GM20000 (cell line): Measurements from ENCODE around the gene PRR20G.

Source experiments
- DNase-seq: peaks from one replicate; pipeline ENCODE4 v3.0.0; 2012; ENCODE audit warnings: low spot score
- CTCF ChIP-seq: IDR thresholded peaks from 2 replicates; pipeline ENCODE4 v1.5.1; 2012; ENCODE audit warnings: mild to moderate bottlenecking, control low read depth; ENCODE audit errors: extremely low read depth, missing control alignments

Gene PRR20G

GRCh38 chr3:127263037-127263436 is 24.8 kb downstream of the PRR20G start:
- TF ChIP-seq CTCF = no peak
- DNase-seq = no peak

GRCh38 chr3:127262533-127262932 is 25.3 kb downstream of the PRR20G start:
- no peak for DNase-seq

DNA sequence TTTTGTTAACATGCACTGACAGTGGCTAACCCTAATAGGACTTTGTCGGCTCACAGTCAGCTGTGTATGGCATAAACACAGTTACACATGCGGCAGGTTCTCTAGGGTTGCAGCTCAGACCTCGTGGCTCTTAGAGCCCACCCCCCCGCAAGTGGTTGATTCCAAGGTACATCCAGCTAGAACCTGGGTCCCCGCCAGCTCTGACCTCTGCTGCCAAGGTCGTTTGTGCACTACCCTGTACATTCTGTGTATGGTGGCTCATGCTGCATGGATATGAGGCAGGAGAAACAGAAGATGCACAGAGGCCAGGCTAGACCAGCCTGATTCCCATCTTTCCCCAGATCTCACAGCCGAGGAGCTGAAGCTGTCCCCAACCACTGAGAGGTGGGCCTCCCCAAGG is 25.9 kb downstream of the PRR20G start:
- no peak for DNase-seq
- TF ChIP-seq CTCF = no peak

More at GRCh38 chr3:127262533-127262932, 25.3 kb downstream of the PRR20G start:
- TF ChIP-seq CTCF = no peak

- no peak for TF ChIP-seq CTCF
- no peak for DNase-seq
Observed at GRCh38 chr3:127260826-127261555, 26.9 kb downstream of the PRR20G start.

GRCh38 chr3:127260416-127260815 is 27.4 kb downstream of the PRR20G start:
- no peak for DNase-seq
- TF ChIP-seq CTCF = no peak

- no peak for DNase-seq
- TF ChIP-seq CTCF = no peak
Observed at GRCh38 chr3:127259882-127260281, 28.0 kb downstream of the PRR20G start.

DNA sequence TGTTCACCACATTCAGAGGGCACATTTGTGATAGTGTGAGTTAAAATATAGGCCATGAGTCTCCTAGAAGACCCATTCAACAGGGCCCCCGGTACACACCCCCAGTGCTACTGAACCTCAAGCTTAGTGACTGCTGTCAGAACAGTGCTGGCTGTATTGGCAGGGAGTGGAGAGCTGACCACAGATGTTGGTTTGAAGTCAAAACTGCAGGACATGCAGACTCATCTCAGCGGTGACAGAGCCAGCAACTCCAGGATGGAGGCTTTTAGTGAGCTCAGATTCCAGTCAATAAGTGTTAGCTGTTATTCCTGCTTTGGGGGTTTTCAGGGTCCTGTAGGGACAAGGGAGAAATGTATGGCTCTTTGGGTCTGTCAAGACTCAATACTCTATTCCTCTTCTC is 29.1 kb downstream of the PRR20G start:
- TF ChIP-seq CTCF = no peak
- no peak for DNase-seq
